GM12878 (cell line): ENCODE data around the gene ZDHHC14. TPM values are rescaled to one million over a fixed set of nuclear protein-coding genes. Genes with fewer than 3 reads are reported as not detected.

Experiments
- EP300 ChIP-seq, 2 experiments: fragments of 150-350 bp in 1 of 2; IDR thresholded peaks; 2 replicates each; pipeline ENCODE4 v1.6.1; 2011 to 2012; ENCODE audit warnings: low read depth in 2 of 2, low read length in 2 of 2, borderline replicate concordance in 1 of 2, improper control_type of control experiment in 1 of 2, inconsistent platforms in 1 of 2; ENCODE audit not compliant: control insufficient read depth in 1 of 2
- EZH2 ChIP-seq: IDR thresholded peaks from 2 replicates; pipeline ENCODE4 v1.6.1; 2012; ENCODE audit warnings: low read depth, mild to moderate bottlenecking, control low read depth, inconsistent platforms, low read length, borderline replicate concordance; ENCODE audit not compliant: control insufficient read depth
- GATAD2B ChIP-seq: fragments of 450-650 bp; conservative IDR thresholded peaks from 2 replicates; pipeline ENCODE4 v1.6.1; 2017; ENCODE audit warnings: low read depth, mild to moderate bottlenecking, moderate library complexity
- LARP7 ChIP-seq: fragments of 450-650 bp; IDR thresholded peaks from 2 replicates; pipeline ENCODE4 v1.6.1; 2017; ENCODE audit warnings: mild to moderate bottlenecking
- MTA2 ChIP-seq: fragments of 450-650 bp; IDR thresholded peaks from 2 replicates; pipeline ENCODE4 v1.6.1; 2016; ENCODE audit warnings: low read depth, mild to moderate bottlenecking, moderate library complexity
- MXI1 ChIP-seq: fragments of 150-350 bp; IDR thresholded peaks from 2 replicates; pipeline ENCODE4 v1.6.1; 2011; ENCODE audit warnings: low read depth, mild to moderate bottlenecking, inconsistent platforms, low read length, improper control_type of control experiment
- MYB ChIP-seq: fragments of 150-350 bp; IDR thresholded peaks from 2 replicates; pipeline ENCODE4 v1.6.1; 2014; ENCODE audit warnings: mild to moderate bottlenecking, low read depth, low read length, borderline replicate concordance
- NKRF ChIP-seq: fragments of 450-650 bp; conservative IDR thresholded peaks from 2 replicates; pipeline ENCODE4 v1.6.1; 2017; ENCODE audit warnings: mild to moderate bottlenecking, moderate library complexity
- NR2C2 ChIP-seq: IDR thresholded peaks from 2 replicates; pipeline ENCODE4 v1.6.1; 2011; ENCODE audit warnings: borderline replicate concordance, low read depth; ENCODE audit not compliant: control insufficient read depth, insufficient read length
- NR2F1 ChIP-seq: fragments of 450-650 bp; conservative IDR thresholded peaks from 2 replicates; pipeline ENCODE4 v1.6.1; 2017; ENCODE audit warnings: mild to moderate bottlenecking
- NRF1 ChIP-seq: conservative IDR thresholded peaks from 2 replicates; pipeline ENCODE4 v1.6.1; 2011; ENCODE audit warnings: mild to moderate bottlenecking, low read depth, low read length, improper control_type of control experiment
- RELA ChIP-seq: fragments of 450-650 bp; IDR thresholded peaks from 2 replicates; pipeline ENCODE4 v1.8.0; 2014; ENCODE audit warnings: borderline replicate concordance; ENCODE audit not compliant: partially characterized antibody
- REST ChIP-seq: IDR thresholded peaks from 2 replicates; pipeline ENCODE4 v1.6.1; 2012; ENCODE audit warnings: mild to moderate bottlenecking, low read depth, low read length
- RFX5 ChIP-seq: IDR thresholded peaks from 2 replicates; pipeline ENCODE4 v1.6.1; 2011; ENCODE audit warnings: low read depth, low read length, improper control_type of control experiment
- SMARCA5 ChIP-seq: fragments of 450-650 bp; IDR thresholded peaks from 2 replicates; pipeline ENCODE4 v1.6.1; 2017; ENCODE audit warnings: mild to moderate bottlenecking
- TCF12 ChIP-seq: IDR thresholded peaks from 2 replicates; pipeline ENCODE4 v1.6.1; 2011; ENCODE audit warnings: low read depth, mild to moderate bottlenecking, low read length
- USF1 ChIP-seq: IDR thresholded peaks from 2 replicates; pipeline ENCODE4 v1.6.1; 2011; ENCODE audit warnings: borderline replicate concordance, low read depth, mild to moderate bottlenecking, moderate library complexity, mixed read lengths, low read length; ENCODE audit not compliant: insufficient read depth; ENCODE audit errors: extremely low read length
- ZBED1 ChIP-seq: IDR thresholded peaks from 2 replicates; pipeline ENCODE4 v1.6.1; 2016; ENCODE audit warnings: borderline replicate concordance
- ZBTB4 ChIP-seq: fragments of 450-650 bp; formaldehyde crosslinking; IDR thresholded peaks from 2 replicates; pipeline ENCODE4 v1.4.0; 2022; ENCODE audit warnings: mild to moderate bottlenecking, moderate library complexity
- ZNF207 ChIP-seq: fragments of 450-650 bp; IDR thresholded peaks from 2 replicates; pipeline ENCODE4 v1.6.1; 2014; ENCODE audit warnings: antibody characterized with exemption, mild to moderate bottlenecking, borderline replicate concordance
- polyA plus RNA-seq, 11 experiments: library from polyadenylated mRNA; depleted of rRNA in 4 of 11; unstranded in 6 of 11; stranded (reverse) in 5 of 11; fragments of >200 nt; fragmentation: Nextera tagmentation in 4 of 11; fragmentation: Illumina TruSeq in 1 of 11; extraction: Ambion mirVana in 4 of 11; extraction: Trizol in 1 of 11; gene quantifications; 1 replicate in 1 of 11; 2 replicates in 10 of 11; pipeline versions ENCODE4 v1.2.1 to v1.2.3, GENCODE V29; 2011 to 2016; ENCODE audit warnings: inconsistent platforms in 2 of 11, missing spikeins in 2 of 11, low read depth in 1 of 11
- total RNA-seq, 4 experiments: library from RNA; depleted of rRNA in 3 of 4; stranded (reverse); fragments of >200 nt in 3 of 4; fragmentation: Illumina TruSeq in 1 of 4; extraction: Trizol in 1 of 4; gene quantifications; 2 replicates each; pipeline versions ENCODE4 v1.2.1 to v1.2.3, GENCODE V29; 2013 to 2021

ZDHHC14 gene
- total and polyA plus RNA-seq, 10 of the 15 experiments (the other 5 are each of a cell fraction or from before 2014, with no cell fraction given): 0.15 to 16.0 (median 0.76) TPM; not detected in 1

- TF ChIP-seq REST (no peak), NKRF (peak; percentile 90), NR2F1 (peak; percentile 50; the same call in 1 of the 2 replicates), MXI1 (peak; percentile 46), USF1 (no peak), NRF1 (no peak), MYB (no peak), NR2C2 (no peak), GATAD2B (peak; percentile 77), ZNF207 (0 out of 2 replicates have a peak, but pooled peaks have one; percentile 42), ZBTB4 (CRISPR knock-in tag) (no peak), SMARCA5 (peak; percentile 76; the same call in 1 of the 2 replicates), LARP7 (peak; percentile 98), ZBED1 (no peak), TCF12 (no peak), EZH2 (no peak), RFX5 (no peak), RELA (peak; percentile 36), EP300 (IDR thresholded peaks at IDR 0.05; ENCODE audit: borderline replicate concordance in 1 of 2, control insufficient read depth in 1 of 2, low read depth in 2 of 2, low read length in 2 of 2) (no peak), MTA2 (no peak)
Measured at GRCh38 chr6:157380779-157381561, at the start of gene ZDHHC14 (continued).
